HepG2 (cell line): ENCODE data around the gene FKBP1B. TPM values are rescaled to one million over a fixed set of nuclear protein-coding genes. Genes with fewer than 3 reads are reported as not detected.

Source experiments
- SRY ChIP-seq: sonication (generic); formaldehyde crosslinking; IDR thresholded peaks from 2 replicates; pipeline ENCODE4 v1.8.0; 2022; ENCODE audit warnings: mild to moderate bottlenecking, missing genetic modification reagents
- ZNF773 ChIP-seq: sonication (generic); formaldehyde crosslinking; IDR thresholded peaks from 2 replicates; pipeline ENCODE4 v1.4.0; 2020; ENCODE audit warnings: missing genetic modification reagents, borderline replicate concordance
- ZSCAN20 ChIP-seq: sonication (generic); formaldehyde crosslinking; IDR thresholded peaks from 2 replicates; pipeline ENCODE4 v1.4.0; 2020; ENCODE audit warnings: missing genetic modification reagents, mild to moderate bottlenecking, borderline replicate concordance
- polyA plus RNA-seq, 8 experiments: library from polyadenylated mRNA; depleted of rRNA in 3 of 8; stranded (reverse) in 7 of 8; unstranded in 1 of 8; fragments of >200 nt; fragmentation: Illumina TruSeq in 4 of 8; extraction: Trizol in 4 of 8; gene quantifications; 2 replicates each; pipeline versions ENCODE4 v1.2.1 to v1.2.3, GENCODE V29; 2011 to 2016; ENCODE audit warnings: low read depth in 4 of 8, missing spikeins in 1 of 8, mixed read lengths in 1 of 8; ENCODE audit not compliant: insufficient read depth in 1 of 8
- total RNA-seq, 5 experiments: library from RNA; depleted of rRNA; stranded (reverse); fragments of >200 nt; fragmentation: Illumina TruSeq; extraction: Trizol; gene quantifications; 2 replicates each; pipeline ENCODE4 v1.2.3, GENCODE V29; 2016; ENCODE audit warnings: low read depth in 1 of 5
- TF ChIP-seq, protein P1 (sequence below): sonication (generic); formaldehyde crosslinking; IDR thresholded peaks from 2 replicates; pipeline ENCODE4 v1.5.1; 2020; ENCODE audit warnings: mild to moderate bottlenecking, missing genetic modification reagents
- TF ChIP-seq, protein P2 (sequence below): sonication (generic); formaldehyde crosslinking; IDR thresholded peaks from 2 replicates; pipeline ENCODE4 v1.4.0; 2020; ENCODE audit warnings: missing genetic modification reagents, mild to moderate bottlenecking, borderline replicate concordance
- TF ChIP-seq, protein P3 (sequence below): sonication (generic); formaldehyde crosslinking; IDR thresholded peaks from 2 replicates; pipeline ENCODE4 v1.8.0; 2022; ENCODE audit warnings: missing genetic modification reagents, mild to moderate bottlenecking, moderate library complexity, borderline replicate concordance
- TF ChIP-seq, protein P4 (sequence below): sonication (generic); formaldehyde crosslinking; IDR thresholded peaks from 2 replicates; pipeline ENCODE4 v1.5.1; 2020; ENCODE audit warnings: mild to moderate bottlenecking, missing genetic modification reagents, borderline replicate concordance

The FKBP1B gene
- total and polyA plus RNA-seq, 2 of the 13 experiments (the other 11 are each of a cell fraction or from before 2014, with no cell fraction given): 35.2 to 96.3 TPM

- TF ChIP-seq SRY (CRISPR knock-in tag): no peak; the same call in 1 of the 2 replicates
- TF ChIP-seq, protein P1, sequence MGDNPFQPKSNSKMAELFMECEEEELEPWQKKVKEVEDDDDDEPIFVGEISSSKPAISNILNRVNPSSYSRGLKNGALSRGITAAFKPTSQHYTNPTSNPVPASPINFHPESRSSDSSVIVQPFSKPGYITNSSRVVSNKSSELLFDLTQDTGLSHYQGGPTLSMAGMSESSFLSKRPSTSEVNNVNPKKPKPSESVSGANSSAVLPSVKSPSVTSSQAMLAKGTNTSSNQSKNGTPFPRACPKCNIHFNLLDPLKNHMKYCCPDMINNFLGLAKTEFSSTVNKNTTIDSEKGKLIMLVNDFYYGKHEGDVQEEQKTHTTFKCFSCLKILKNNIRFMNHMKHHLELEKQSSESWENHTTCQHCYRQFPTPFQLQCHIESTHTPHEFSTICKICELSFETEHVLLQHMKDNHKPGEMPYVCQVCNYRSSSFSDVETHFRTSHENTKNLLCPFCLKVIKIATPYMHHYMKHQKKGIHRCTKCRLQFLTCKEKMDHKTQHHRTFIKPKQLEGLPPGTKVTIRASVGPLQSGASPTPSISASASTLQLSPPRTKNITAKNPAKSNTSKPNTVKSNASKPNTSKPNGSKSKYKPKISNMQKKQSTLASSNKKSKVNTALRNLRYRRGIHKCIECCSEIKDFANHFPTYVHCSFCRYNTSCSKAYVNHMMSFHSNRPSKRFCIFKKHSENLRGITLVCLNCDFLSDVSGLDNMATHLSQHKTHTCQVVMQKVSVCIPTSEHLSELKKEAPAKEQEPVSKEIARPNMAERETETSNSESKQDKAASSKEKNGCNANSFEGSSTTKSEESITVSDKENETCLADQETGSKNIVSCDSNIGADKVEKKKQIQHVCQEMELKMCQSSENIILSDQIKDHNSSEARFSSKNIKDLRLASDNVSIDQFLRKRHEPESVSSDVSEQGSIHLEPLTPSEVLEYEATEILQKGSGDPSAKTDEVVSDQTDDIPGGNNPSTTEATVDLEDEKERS (CRISPR knock-in tag): peak; percentile 94
- TF ChIP-seq, protein P2, sequence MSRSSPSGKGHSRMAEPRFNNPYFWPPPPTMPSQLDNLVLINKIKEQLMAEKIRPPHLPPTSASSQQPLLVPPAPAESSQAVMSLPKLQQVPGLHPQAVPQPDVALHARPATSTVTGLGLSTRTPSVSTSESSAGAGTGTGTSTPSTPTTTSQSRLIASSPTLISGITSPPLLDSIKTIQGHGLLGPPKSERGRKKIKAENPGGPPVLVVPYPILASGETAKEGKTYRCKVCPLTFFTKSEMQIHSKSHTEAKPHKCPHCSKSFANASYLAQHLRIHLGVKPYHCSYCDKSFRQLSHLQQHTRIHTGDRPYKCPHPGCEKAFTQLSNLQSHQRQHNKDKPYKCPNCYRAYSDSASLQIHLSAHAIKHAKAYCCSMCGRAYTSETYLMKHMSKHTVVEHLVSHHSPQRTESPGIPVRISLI (CRISPR knock-in tag): peak; percentile 67
- TF ChIP-seq ZNF773: no peak; the same call in 1 of the 2 replicates
- no peak for TF ChIP-seq ZSCAN20 (CRISPR knock-in tag)
- TF ChIP-seq, protein P3, sequence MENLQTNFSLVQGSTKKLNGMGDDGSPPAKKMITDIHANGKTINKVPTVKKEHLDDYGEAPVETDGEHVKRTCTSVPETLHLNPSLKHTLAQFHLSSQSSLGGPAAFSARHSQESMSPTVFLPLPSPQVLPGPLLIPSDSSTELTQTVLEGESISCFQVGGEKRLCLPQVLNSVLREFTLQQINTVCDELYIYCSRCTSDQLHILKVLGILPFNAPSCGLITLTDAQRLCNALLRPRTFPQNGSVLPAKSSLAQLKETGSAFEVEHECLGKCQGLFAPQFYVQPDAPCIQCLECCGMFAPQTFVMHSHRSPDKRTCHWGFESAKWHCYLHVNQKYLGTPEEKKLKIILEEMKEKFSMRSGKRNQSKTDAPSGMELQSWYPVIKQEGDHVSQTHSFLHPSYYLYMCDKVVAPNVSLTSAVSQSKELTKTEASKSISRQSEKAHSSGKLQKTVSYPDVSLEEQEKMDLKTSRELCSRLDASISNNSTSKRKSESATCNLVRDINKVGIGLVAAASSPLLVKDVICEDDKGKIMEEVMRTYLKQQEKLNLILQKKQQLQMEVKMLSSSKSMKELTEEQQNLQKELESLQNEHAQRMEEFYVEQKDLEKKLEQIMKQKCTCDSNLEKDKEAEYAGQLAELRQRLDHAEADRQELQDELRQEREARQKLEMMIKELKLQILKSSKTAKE: peak; percentile 79; the same call in 1 of the 2 replicates
- TF ChIP-seq, protein P4, sequence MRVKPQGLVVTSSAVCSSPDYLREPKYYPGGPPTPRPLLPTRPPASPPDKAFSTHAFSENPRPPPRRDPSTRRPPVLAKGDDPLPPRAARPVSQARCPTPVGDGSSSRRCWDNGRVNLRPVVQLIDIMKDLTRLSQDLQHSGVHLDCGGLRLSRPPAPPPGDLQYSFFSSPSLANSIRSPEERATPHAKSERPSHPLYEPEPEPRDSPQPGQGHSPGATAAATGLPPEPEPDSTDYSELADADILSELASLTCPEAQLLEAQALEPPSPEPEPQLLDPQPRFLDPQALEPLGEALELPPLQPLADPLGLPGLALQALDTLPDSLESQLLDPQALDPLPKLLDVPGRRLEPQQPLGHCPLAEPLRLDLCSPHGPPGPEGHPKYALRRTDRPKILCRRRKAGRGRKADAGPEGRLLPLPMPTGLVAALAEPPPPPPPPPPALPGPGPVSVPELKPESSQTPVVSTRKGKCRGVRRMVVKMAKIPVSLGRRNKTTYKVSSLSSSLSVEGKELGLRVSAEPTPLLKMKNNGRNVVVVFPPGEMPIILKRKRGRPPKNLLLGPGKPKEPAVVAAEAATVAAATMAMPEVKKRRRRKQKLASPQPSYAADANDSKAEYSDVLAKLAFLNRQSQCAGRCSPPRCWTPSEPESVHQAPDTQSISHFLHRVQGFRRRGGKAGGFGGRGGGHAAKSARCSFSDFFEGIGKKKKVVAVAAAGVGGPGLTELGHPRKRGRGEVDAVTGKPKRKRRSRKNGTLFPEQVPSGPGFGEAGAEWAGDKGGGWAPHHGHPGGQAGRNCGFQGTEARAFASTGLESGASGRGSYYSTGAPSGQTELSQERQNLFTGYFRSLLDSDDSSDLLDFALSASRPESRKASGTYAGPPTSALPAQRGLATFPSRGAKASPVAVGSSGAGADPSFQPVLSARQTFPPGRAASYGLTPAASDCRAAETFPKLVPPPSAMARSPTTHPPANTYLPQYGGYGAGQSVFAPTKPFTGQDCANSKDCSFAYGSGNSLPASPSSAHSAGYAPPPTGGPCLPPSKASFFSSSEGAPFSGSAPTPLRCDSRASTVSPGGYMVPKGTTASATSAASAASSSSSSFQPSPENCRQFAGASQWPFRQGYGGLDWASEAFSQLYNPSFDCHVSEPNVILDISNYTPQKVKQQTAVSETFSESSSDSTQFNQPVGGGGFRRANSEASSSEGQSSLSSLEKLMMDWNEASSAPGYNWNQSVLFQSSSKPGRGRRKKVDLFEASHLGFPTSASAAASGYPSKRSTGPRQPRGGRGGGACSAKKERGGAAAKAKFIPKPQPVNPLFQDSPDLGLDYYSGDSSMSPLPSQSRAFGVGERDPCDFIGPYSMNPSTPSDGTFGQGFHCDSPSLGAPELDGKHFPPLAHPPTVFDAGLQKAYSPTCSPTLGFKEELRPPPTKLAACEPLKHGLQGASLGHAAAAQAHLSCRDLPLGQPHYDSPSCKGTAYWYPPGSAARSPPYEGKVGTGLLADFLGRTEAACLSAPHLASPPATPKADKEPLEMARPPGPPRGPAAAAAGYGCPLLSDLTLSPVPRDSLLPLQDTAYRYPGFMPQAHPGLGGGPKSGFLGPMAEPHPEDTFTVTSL (CRISPR knock-in tag): peak; percentile 79
Measured at GRCh38 chr2:24083567-24084385, 34.2 kb downstream of the FKBP1B start (continued).
